ENCODE results near the gene PARP2. TPM values are rescaled to one million over a fixed set of nuclear protein-coding genes. Genes with fewer than 3 reads are reported as not detected.

Gene PARP2
- total RNA-seq, 1 donor from 2014 or later: 19.4 TPM

GRCh38 chr14:20383636-20384035, 40.2 kb downstream of the PARP2 start:
- no peak overlapping the region for H3K27ac Mint-ChIP-seq (ENCODE audit: unreplicated experiment)
- H3K9me3 Mint-ChIP-seq (ENCODE audit: low read depth): no peaks in the 10 kb centered on the region
- TF ChIP-seq, protein P1, sequence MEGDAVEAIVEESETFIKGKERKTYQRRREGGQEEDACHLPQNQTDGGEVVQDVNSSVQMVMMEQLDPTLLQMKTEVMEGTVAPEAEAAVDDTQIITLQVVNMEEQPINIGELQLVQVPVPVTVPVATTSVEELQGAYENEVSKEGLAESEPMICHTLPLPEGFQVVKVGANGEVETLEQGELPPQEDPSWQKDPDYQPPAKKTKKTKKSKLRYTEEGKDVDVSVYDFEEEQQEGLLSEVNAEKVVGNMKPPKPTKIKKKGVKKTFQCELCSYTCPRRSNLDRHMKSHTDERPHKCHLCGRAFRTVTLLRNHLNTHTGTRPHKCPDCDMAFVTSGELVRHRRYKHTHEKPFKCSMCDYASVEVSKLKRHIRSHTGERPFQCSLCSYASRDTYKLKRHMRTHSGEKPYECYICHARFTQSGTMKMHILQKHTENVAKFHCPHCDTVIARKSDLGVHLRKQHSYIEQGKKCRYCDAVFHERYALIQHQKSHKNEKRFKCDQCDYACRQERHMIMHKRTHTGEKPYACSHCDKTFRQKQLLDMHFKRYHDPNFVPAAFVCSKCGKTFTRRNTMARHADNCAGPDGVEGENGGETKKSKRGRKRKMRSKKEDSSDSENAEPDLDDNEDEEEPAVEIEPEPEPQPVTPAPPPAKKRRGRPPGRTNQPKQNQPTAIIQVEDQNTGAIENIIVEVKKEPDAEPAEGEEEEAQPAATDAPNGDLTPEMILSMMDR (IDR thresholded peaks at IDR 0.05): no peak
- H3K4me3 Mint-ChIP-seq (ENCODE audit: unreplicated experiment): no peak overlapping the region
- H3K4me1 Mint-ChIP-seq (ENCODE audit: low read depth): no peaks in the 10 kb centered on the region
- peaks cover 61% of the 10 kb centered on the region for H3K36me3 Mint-ChIP-seq (ENCODE audit: low read depth)
- DNase-seq (ENCODE audit: low spot score): no peak
- no peaks in the 10 kb centered on the region for H3K27me3 Mint-ChIP-seq (ENCODE audit: low read depth)

GRCh38 chr14:20384321-20384720, 40.9 kb downstream of the PARP2 start:
- H3K27ac Mint-ChIP-seq (ENCODE audit: unreplicated experiment): no peak overlapping the region
- no peak overlapping the region for H3K4me3 Mint-ChIP-seq (ENCODE audit: unreplicated experiment)
- H3K9me3 Mint-ChIP-seq (ENCODE audit: low read depth): no peaks in the 10 kb centered on the region
- no peak for DNase-seq (ENCODE audit: low spot score)
- TF ChIP-seq, protein P1 (IDR thresholded peaks at IDR 0.05): no peak
- no peaks in the 10 kb centered on the region for H3K4me1 Mint-ChIP-seq (ENCODE audit: low read depth)
- H3K36me3 Mint-ChIP-seq (ENCODE audit: low read depth): peaks cover 65% of the 10 kb centered on the region
- H3K27me3 Mint-ChIP-seq (ENCODE audit: low read depth): no peaks in the 10 kb centered on the region

DNA sequence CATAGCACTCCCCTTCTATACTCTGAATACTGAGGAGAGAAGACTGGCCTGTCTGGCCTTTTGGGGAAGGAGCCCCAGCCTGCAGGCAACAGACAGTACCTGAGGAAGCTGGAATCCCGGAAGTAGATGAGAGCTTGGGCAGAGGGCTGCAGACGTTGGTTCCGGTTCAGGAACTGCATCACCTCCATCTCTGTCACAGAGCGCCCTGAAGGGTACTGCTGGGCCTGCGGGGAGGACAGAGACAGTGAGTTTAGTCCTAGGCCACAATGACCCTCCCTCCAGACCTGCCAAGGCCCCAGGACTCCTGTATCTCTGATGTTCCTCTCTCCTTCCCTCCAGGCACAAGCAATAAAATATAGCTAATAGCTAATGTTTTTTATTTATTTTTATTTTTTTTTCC, 41.5 kb downstream of the PARP2 start:
- no peak for DNase-seq (ENCODE audit: low spot score)
- no peaks in the 10 kb centered on the region for H3K9me3 Mint-ChIP-seq (ENCODE audit: low read depth)
- no peaks in the 10 kb centered on the region for H3K4me1 Mint-ChIP-seq (ENCODE audit: low read depth)

GRCh38 chr14:20386276-20386855, 42.9 kb downstream of the PARP2 start:
- Mint-ChIP-seq H3K36me3 (ENCODE audit: low read depth) (peaks cover 62% of the 10 kb centered on the region), H3K4me3 (ENCODE audit: unreplicated experiment) (no peak overlapping the region), H3K4me1 (ENCODE audit: low read depth) (no peaks in the 10 kb centered on the region), H3K27me3 (ENCODE audit: low read depth) (no peaks in the 10 kb centered on the region), H3K9me3 (ENCODE audit: low read depth) (no peaks in the 10 kb centered on the region), H3K27ac (ENCODE audit: unreplicated experiment) (no peak overlapping the region)
- DNase-seq (ENCODE audit: low spot score): no peak
- TF ChIP-seq, protein P1 (IDR thresholded peaks at IDR 0.05): no peak

More for the DNA sequence above, 41.5 kb downstream of the PARP2 start:
- Mint-ChIP-seq H3K27me3 (ENCODE audit: low read depth) (no peaks in the 10 kb centered on the region), H3K4me3 (ENCODE audit: unreplicated experiment) (no peak overlapping the region), H3K27ac (ENCODE audit: unreplicated experiment) (no peak overlapping the region), H3K36me3 (ENCODE audit: low read depth) (peaks cover 65% of the 10 kb centered on the region)
- TF ChIP-seq, protein P1 (IDR thresholded peaks at IDR 0.05): no peak

- H3K9me3 Mint-ChIP-seq (ENCODE audit: low read depth): no peaks in the 10 kb centered on the region
- no peak overlapping the region for H3K4me3 Mint-ChIP-seq (ENCODE audit: unreplicated experiment)
- no peaks in the 10 kb centered on the region for H3K4me1 Mint-ChIP-seq (ENCODE audit: low read depth)
- TF ChIP-seq, protein P1 (IDR thresholded peaks at IDR 0.05): no peak
- H3K36me3 Mint-ChIP-seq (ENCODE audit: low read depth): peaks cover 54% of the 10 kb centered on the region
- no peak overlapping the region for H3K27ac Mint-ChIP-seq (ENCODE audit: unreplicated experiment)
- no peaks in the 10 kb centered on the region for H3K27me3 Mint-ChIP-seq (ENCODE audit: low read depth)
- no peak for DNase-seq (ENCODE audit: low spot score)
These were observed 44.1 kb downstream of the PARP2 start for GRCh38 chr14:20387576-20387975.

Measured in chondrocyte (in vitro differentiated cells).